MCF 10A (cell line): ENCODE results near the gene FRMD4B. TPM values are rescaled to one million over a fixed set of nuclear protein-coding genes. Genes with fewer than 3 reads are reported as not detected.
A peak's percentile ranks its signal among the peaks of the same experiment; 100 is the strongest.

Source experiments
- BruUV-seq: library from RNA; stranded (reverse); fragments of 400-500 nt; replicated peaks from 2 replicates; lab custom pipeline; 2021; lab: Mats Ljungman, UMichigan
- CTCF ChIA-PET: fragments of 300-600 bp; sonication (Branson Sonifier 250); formaldehyde crosslinking; extraction: SDS; loops from one replicate; lab custom pipeline; 2021; ENCODE audit warnings: antibody characterized with exemption, inconsistent platforms; lab: Yijun Ruan, JAX
- POLR2A ChIA-PET: fragments of 300-600, 350-650 bp; sonication (Branson Sonifier 250); formaldehyde crosslinking; extraction: SDS; loops from one replicate; lab custom pipeline; 2020; ENCODE audit warnings: antibody characterized with exemption, inconsistent platforms; lab: Yijun Ruan, JAX
- DNase-seq: peaks from one replicate; pipeline ENCODE4 v3.0.0-alpha.2; 2018; ENCODE audit not compliant: unreplicated experiment
- H3K27ac Mint-ChIP-seq: one replicate; pipeline ENCODE4 v1.8.0; 2022; ENCODE audit warnings: mild to moderate bottlenecking, low read depth, mixed read lengths; ENCODE audit not compliant: unreplicated experiment
- H3K27me3 Mint-ChIP-seq: one replicate; pipeline ENCODE4 v1.8.0; 2022; ENCODE audit warnings: mixed read lengths; ENCODE audit not compliant: insufficient read depth, unreplicated experiment
- H3K36me3 Mint-ChIP-seq: one replicate; pipeline ENCODE4 v1.8.0; 2022; ENCODE audit warnings: mild to moderate bottlenecking, moderate library complexity, mixed read lengths; ENCODE audit not compliant: insufficient read depth, unreplicated experiment
- H3K4me1 Mint-ChIP-seq: one replicate; pipeline ENCODE4 v1.8.0; 2022; ENCODE audit warnings: mixed read lengths; ENCODE audit not compliant: insufficient read depth, unreplicated experiment
- H3K4me3 Mint-ChIP-seq: one replicate; pipeline ENCODE4 v1.8.0; 2022; ENCODE audit warnings: mild to moderate bottlenecking, moderate library complexity, mixed read lengths; ENCODE audit not compliant: unreplicated experiment
- H3K9me3 Mint-ChIP-seq: one replicate; pipeline ENCODE4 v1.8.0; 2022; ENCODE audit warnings: mixed read lengths; ENCODE audit not compliant: unreplicated experiment
- intact Hi-C: fragments of 100-400 bp; cut with micrococcal nuclease; formaldehyde crosslinking; loops from 2 replicates; pipeline ENCODE4 v1.14.1; 2022
- total RNA-seq: library from RNA; stranded (reverse); gene quantifications from 2 replicates; pipeline ENCODE4 v1.2.3, GENCODE V29; 2022
- TF ChIP-seq, protein P1 (sequence below): fragments of 200-600 bp; IDR thresholded peaks from one replicate; pipeline ENCODE4 v1.8.0; 2022; ENCODE audit warnings: antibody characterized with exemption, mild to moderate bottlenecking; ENCODE audit not compliant: unreplicated experiment

The FRMD4B gene
- total RNA-seq, 1 experiment from 2014 or later = 39.0 TPM

- H3K27me3 Mint-ChIP-seq = no peaks in the 10 kb centered on the region
- H3K27ac Mint-ChIP-seq = peak overlapping the region; percentile 13
- CTCF ChIA-PET = interaction anchor here (0.6 to 6.0 kb wide), 3 partner anchors 14 to 135 kb away, joined by 3 to 39 read pairs (median 3); no protein-coding TSS in a partner anchor
- no peaks in the 10 kb centered on the region for H3K9me3 Mint-ChIP-seq
- intact Hi-C loops = no loop called here
- H3K4me3 Mint-ChIP-seq = no peak overlapping the region
- no peak for DNase-seq
- POLR2A ChIA-PET = no interaction called here
- peaks cover 61% of the 10 kb centered on the region for H3K36me3 Mint-ChIP-seq
- TF ChIP-seq, protein P1, sequence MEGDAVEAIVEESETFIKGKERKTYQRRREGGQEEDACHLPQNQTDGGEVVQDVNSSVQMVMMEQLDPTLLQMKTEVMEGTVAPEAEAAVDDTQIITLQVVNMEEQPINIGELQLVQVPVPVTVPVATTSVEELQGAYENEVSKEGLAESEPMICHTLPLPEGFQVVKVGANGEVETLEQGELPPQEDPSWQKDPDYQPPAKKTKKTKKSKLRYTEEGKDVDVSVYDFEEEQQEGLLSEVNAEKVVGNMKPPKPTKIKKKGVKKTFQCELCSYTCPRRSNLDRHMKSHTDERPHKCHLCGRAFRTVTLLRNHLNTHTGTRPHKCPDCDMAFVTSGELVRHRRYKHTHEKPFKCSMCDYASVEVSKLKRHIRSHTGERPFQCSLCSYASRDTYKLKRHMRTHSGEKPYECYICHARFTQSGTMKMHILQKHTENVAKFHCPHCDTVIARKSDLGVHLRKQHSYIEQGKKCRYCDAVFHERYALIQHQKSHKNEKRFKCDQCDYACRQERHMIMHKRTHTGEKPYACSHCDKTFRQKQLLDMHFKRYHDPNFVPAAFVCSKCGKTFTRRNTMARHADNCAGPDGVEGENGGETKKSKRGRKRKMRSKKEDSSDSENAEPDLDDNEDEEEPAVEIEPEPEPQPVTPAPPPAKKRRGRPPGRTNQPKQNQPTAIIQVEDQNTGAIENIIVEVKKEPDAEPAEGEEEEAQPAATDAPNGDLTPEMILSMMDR = no peak
- H3K4me1 Mint-ChIP-seq = peaks cover 13% of the 10 kb centered on the region
- BruUV-seq = no TSS peak
These were observed 88.9 kb downstream of the FRMD4B start for GRCh38 chr3:69296995-69297394.

- CTCF ChIA-PET = interaction anchor here (0.6 to 6.0 kb wide), 16 partner anchors 11 to 606 kb away, joined by 3 to 39 read pairs (median 3); no protein-coding TSS in a partner anchor
- H3K9me3 Mint-ChIP-seq = no peaks in the 10 kb centered on the region
- TF ChIP-seq, protein P1 = no peak
- no peak overlapping the region for H3K4me3 Mint-ChIP-seq
- H3K27ac Mint-ChIP-seq = peak overlapping the region; percentile 86
- DNase-seq = peak; percentile 72
- H3K4me1 Mint-ChIP-seq = peaks cover 13% of the 10 kb centered on the region
- no TSS peak for BruUV-seq
- POLR2A ChIA-PET = interaction anchor here (0.7 to 3.2 kb wide), 9 partner anchors 11 to 283 kb away, joined by 3 to 12 read pairs (median 6); no protein-coding TSS in a partner anchor
- no peaks in the 10 kb centered on the region for H3K27me3 Mint-ChIP-seq
- peaks cover 36% of the 10 kb centered on the region for H3K36me3 Mint-ChIP-seq
- intact Hi-C loops = no loop called here
These were observed 91.7 kb downstream of the FRMD4B start for GRCh38 chr3:69294014-69294766.

GRCh38 chr3:69292959-69293574 lies 92.8 kb downstream of the FRMD4B start:
- no TSS peak for BruUV-seq

More at GRCh38 chr3:69292959-69293574, 92.8 kb downstream of the FRMD4B start:
- Mint-ChIP-seq H3K27ac (peak overlapping the region; percentile 86), H3K9me3 (no peaks in the 10 kb centered on the region), H3K4me1 (peaks cover 19% of the 10 kb centered on the region), H3K4me3 (no peak overlapping the region), H3K36me3 (peaks cover 24% of the 10 kb centered on the region), H3K27me3 (no peaks in the 10 kb centered on the region)
- ChIA-PET POLR2A (interaction anchor here (0.7 to 3.2 kb wide), 3 partner anchors 12 to 187 kb away, joined by 4 to 12 read pairs (median 6); no protein-coding TSS in a partner anchor), CTCF (interaction anchor here (0.7 to 6.0 kb wide), 6 partner anchors 49 to 343 kb away, joined by 3 to 39 read pairs (median 3); no protein-coding TSS in a partner anchor)
- no peak for DNase-seq
- intact Hi-C loops = no loop called here
- TF ChIP-seq, protein P1 = no peak
